GM18517 (cell line): ENCODE results near the gene IPO8.
A peak's percentile ranks its signal among the peaks of the same experiment; 100 is the strongest.

Experiments
- ATAC-seq: cut with Tn5 transposase; IDR thresholded peaks from one replicate; pipeline ENCODE4 v1.9.1; 2021; ENCODE audit warnings: mild to moderate bottlenecking, moderate library complexity; ENCODE audit not compliant: unreplicated experiment

The IPO8 gene

GRCh38 chr12:30695199-30696102, at the start of gene IPO8:
Gene IPO8 (minus strand): TSS chr12:30695869. CDS start chr12:30695647, 222 bp downstream.
- peak; percentile 72 for ATAC-seq

- ATAC-seq: no peak
Measured at GRCh38 chr12:30744321-30744720, 48.7 kb upstream of the IPO8 start.

DNA sequence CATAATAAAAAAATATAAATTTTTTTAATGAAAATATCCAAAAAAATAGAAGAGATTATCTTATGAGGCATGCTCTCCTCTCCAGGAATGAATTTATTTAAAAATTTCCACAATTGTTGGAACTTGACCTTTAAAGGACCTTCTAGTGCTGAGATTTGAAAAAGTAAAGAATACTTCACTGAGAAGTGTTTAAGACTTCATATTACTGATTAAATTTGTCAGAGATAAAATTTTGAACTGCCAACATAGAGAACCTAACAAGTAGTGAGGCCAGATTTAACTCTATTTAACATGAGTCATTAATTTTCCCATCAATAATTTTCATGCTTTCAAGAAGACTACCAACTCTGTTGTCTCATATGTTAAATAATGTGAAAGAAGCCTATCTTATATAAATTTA, 44.6 kb upstream of the IPO8 start:
- ATAC-seq: no peak

- ATAC-seq: no peak
Measured at GRCh38 chr12:30739020-30739419, 43.4 kb upstream of the IPO8 start.

- ATAC-seq: no peak
Measured at GRCh38 chr12:30732954-30733637, 37.4 kb upstream of the IPO8 start.

- ATAC-seq: no peak
Measured at GRCh38 chr12:30730011-30730410, 34.3 kb upstream of the IPO8 start.

- no peak for ATAC-seq
Measured at GRCh38 chr12:30729547-30729946, 33.9 kb upstream of the IPO8 start.

DNA sequence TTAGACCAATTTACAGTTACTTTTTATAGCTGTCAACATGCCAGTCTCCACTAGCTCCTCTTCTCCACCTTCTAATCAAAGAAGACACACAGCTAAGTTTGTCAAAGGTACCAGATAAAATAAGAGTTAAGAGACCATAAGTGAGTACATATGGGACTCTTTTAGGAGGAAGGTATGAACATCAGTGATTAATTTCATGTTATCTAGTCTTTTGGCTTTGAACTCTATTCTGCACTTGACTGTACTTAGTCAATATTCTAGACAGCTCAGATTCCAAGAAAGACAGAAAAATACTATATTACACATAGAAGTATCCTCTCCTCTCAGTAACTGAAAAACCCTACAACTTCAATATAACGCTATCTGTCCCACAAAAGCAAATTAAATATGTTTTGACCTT, 31.0 kb upstream of the IPO8 start:
- ATAC-seq: no peak

- no peak for ATAC-seq
Measured at GRCh38 chr12:30725739-30726138, 30.1 kb upstream of the IPO8 start.

DNA sequence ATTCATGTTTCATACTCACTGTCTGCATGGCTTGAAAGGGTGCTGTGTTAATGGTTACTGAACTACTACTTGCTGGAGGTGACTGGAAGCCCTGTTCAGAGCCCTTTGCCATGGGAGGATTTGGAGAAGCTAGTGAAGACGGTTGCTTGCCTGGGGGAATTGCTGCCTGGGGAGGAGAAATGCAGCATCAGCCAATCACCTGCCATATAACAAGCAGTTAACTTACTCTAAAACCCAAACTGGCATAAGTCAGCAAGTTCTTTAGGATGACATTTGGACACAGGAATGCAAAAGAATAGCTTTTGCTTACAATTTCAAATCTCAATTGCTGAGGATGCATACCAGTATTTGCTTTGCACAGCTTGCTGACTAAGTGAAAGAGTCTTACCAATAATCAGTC, 23.4 kb upstream of the IPO8 start:
- ATAC-seq: no peak

DNA sequence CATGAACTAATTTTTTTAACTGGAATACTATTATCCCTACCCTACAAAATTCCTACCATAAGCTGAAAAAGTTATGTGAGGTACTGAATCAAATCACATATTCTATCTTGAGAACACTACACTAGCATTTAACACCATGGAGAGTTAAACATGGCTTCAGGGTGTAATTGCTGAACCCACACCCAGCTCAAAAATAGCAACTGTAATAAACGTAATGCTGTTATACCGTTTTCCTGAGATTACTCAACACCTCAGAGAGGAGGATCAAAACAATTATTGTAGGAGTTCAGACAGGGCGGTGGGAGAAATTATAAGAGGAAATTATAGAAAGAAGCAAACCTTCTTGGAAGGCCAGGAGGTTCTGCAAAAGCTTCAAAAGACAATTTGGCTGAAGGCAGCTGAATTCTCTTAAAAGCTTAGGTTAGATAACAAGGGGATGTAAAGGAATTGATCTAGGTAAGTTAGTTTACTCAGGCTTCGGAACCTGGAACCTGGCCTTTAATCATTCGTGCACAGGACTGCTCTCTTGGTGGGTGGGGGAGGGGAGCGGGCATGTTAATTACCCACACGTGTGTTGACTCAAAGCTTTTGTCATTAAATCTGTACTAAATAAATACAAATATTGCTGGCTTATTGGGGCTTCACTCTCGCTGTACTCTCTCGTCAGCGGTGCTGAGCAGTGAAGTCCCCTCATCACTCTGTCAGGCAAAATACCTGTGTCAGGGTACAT, 12.1 kb upstream of the IPO8 start:
- no peak for ATAC-seq

DNA sequence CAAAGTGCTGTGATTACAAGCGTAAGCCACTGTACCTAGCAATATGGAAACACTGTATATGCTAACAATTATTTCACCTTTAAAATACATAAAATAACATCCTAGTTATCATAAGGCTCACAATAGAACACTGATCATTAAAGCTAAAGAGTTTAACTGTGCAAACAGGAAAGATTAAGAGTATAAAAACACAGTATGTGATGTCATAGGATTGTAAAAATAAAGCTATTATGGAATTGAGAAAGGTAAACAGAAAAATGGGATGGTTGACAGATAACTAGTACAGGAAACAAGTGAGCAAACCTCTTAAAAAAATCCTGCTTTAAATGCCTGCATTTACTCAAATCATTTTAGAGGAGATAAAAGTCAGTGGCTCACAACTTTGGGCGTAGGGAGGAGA, 10.8 kb upstream of the IPO8 start:
- no peak for ATAC-seq

DNA sequence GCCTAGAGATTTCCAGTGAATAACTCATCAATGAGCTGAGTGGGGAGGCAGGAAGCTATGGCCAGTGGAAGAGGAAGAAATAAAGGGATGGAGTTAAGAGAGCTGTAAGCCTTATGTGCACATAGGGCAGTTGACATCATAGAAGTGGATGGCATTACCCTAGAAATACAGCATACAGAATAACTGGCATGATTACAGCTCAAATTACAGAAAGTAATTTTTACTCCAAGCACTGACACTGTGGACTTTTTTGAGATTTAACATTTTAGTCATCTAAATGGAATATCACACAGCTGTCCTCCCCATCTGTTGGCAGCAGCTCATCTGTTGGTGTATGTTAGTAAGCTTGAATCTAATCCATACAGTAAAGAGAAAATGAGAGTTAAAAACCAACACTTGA, 5.4 kb upstream of the IPO8 start:
- ATAC-seq: no peak

- no peak for ATAC-seq
Measured at GRCh38 chr12:30700216-30700900, 4.7 kb upstream of the IPO8 start.

DNA sequence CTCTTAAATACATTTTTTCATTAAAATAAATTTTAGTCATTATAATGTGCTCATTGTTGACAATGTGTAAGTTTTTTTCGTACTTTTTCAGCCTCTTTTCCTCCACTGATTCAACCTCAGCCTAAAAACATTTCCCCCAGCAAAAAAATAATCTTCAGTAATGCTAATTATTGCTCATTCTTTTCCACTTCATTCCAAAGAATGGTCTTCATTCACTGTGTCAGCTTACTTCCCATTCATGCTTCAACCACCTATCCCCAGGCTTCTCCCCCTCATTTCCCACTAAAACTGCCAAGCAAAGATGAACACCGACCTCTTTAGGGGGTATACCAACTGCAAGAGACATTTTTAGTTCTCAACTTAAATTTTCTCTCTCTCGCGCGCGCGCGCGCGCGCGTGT, 2.7 kb upstream of the IPO8 start:
- ATAC-seq: no peak

DNA sequence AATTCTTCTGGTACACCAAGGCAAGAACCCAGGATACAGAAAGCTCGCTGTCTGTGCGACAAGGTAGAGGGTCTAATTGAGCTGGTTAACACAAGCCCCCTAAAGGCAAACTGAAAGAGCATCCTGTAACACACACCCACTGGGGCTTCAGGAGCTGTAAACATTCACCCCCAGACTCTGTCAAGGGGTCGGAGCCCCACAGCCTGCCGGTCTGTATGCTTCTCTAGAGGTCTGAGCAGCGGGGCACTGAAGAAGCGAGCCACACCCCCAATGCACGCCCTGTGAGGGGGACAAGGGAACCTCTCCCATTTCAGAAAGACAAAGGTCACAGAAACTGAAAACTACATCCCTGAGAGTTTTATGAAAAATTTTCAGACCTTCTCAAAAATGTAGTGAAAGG, 1.3 kb upstream of the IPO8 start:
- ATAC-seq: no peak

- no peak for ATAC-seq
Measured at GRCh38 chr12:30696486-30696885, 817 bp upstream of the IPO8 start.

DNA sequence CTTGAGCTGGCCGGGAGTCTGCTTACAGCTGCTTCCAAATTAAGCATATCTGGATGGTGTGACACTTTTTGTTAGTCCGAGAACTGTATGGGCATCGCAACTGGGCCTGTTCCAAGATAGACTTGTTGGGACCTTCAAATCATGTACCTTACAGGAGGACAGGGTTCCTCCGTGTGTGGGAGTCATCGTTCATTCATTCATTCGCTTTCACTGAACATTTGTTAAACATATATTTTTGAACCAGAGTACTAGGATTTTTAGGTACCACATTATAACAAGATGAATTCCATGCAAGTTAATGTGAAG, 387 bp upstream of the IPO8 start:
- peak; percentile 39 for ATAC-seq

DNA sequence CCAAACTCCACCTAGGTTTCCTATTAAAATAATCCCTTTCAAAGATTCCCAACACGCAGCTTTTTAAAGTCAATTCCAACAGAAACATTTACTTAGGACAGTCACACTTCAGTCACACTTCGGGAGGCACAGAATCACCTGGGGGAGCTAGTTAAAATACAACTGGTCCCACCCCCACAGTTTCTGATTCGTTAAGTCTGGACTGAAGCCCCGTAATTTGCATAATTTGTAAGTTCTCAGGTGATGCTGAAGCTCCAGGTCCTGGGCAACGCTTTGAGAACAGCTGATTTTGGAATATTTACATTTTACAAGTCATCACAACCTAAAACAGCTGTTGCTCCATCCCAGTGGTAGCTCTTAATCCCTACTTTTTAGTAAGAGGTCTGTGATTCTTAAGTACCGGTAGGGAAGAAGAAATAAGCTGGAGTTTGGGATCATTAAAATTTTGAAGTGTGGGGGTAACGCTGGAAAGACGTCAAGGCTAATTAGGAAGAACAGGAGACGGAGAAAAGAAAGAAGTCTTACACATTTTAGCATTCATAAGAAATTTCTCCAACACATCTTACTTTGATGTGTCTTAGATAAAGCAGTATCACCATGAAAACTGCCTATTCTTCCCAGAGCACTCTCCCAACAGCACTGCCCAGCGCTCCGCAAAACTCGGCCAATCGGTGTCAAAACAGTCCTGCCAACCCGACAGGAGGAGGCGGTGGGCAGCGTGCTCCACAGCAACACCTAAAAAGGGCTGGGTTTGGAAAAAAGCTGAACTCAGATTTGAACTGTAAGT, 1.1 kb downstream of the IPO8 start:
- ATAC-seq: peak; percentile 27

GRCh38 chr12:30692470-30692869, 3.2 kb downstream of the IPO8 start:
- no peak for ATAC-seq
